K562 (cell line): ENCODE measurements around the gene ZNF865. TPM values are rescaled to one million over a fixed set of nuclear protein-coding genes. Genes with fewer than 3 reads are reported as not detected.
A peak's percentile ranks its signal among the peaks of the same experiment; 100 is the strongest.

Experiments used
- CCNT2 ChIP-seq: IDR thresholded peaks from 2 replicates; pipeline ENCODE4 v1.6.1; 2011; ENCODE audit warnings: borderline replicate concordance, low read depth, mild to moderate bottlenecking, moderate library complexity, mixed read lengths, low read length; ENCODE audit not compliant: insufficient read length; ENCODE audit errors: extremely low read depth
- ELF4 ChIP-seq: fragments of 450-650 bp; formaldehyde crosslinking; IDR thresholded peaks from 2 replicates; pipeline ENCODE4 v1.4.0; 2022; ENCODE audit warnings: missing genetic modification characterization
- FOSL1 ChIP-seq: fragments of 200-800 bp; sonication (Bioruptor generic); conservative IDR thresholded peaks from 2 replicates; pipeline ENCODE4 v1.6.1; 2016; ENCODE audit warnings: missing genetic modification characterization, missing compliant biosample characterization
- ILK ChIP-seq: fragments of 450-650 bp; IDR thresholded peaks from 2 replicates; pipeline ENCODE4 v1.6.1; 2016; ENCODE audit warnings: missing genetic modification characterization, low read depth, mild to moderate bottlenecking, missing compliant biosample characterization, moderate library complexity, borderline replicate concordance
- RBM14 ChIP-seq: fragments of 200-400 bp; formaldehyde crosslinking; IDR thresholded peaks from 2 replicates; pipeline ENCODE4 v1.6.1; 2018; ENCODE audit warnings: low read depth, mild to moderate bottlenecking, low read length, moderate library complexity, borderline replicate concordance; ENCODE audit not compliant: insufficient read depth
- SMC3 ChIP-seq: conservative IDR thresholded peaks from 2 replicates; pipeline ENCODE4 v1.6.1; 2011; ENCODE audit warnings: low read depth, low read length, improper control_type of control experiment; ENCODE audit not compliant: insufficient read depth
- ZNF431 ChIP-seq: sonication (generic); formaldehyde crosslinking; IDR thresholded peaks from 2 replicates; pipeline ENCODE4 v1.8.0; 2022; ENCODE audit warnings: mild to moderate bottlenecking, missing genetic modification reagents
- ZNF696 ChIP-seq: fragments of 250-450 bp; sonication (Bioruptor Pico); conservative IDR thresholded peaks from 2 replicates; pipeline ENCODE4 v1.4.0; 2020; ENCODE audit warnings: mild to moderate bottlenecking, moderate library complexity
- polyA plus RNA-seq, 8 experiments: library from polyadenylated mRNA; depleted of rRNA in 4 of 8; stranded (reverse) in 5 of 8; unstranded in 3 of 8; fragments of >200 nt; fragmentation: Nextera tagmentation in 2 of 8; fragmentation: Illumina TruSeq in 1 of 8; extraction: Ambion mirVana in 2 of 8; extraction: Trizol in 1 of 8; gene quantifications; 2 replicates each; pipeline versions ENCODE4 v1.2.1 to v1.2.3, GENCODE V29; 2011 to 2014; ENCODE audit warnings: inconsistent platforms in 1 of 8, missing spikeins in 1 of 8
- total RNA-seq, 7 experiments: library from RNA; depleted of rRNA in 6 of 7; stranded (reverse); fragments of >200 nt in 6 of 7; fragmentation: Illumina TruSeq in 2 of 7; extraction: Trizol in 2 of 7; gene quantifications; 2 replicates each; pipeline versions ENCODE4 v1.2.1 to v1.2.3, GENCODE V29; 2011 to 2021; ENCODE audit warnings: low replicate concordance in 1 of 7
- TF ChIP-seq, protein P1 (sequence below): fragments of 450-650 bp; IDR thresholded peaks from 2 replicates; pipeline ENCODE4 v1.6.1; 2016; ENCODE audit warnings: mild to moderate bottlenecking, moderate library complexity
- TF ChIP-seq, protein P2 (sequence below): sonication (generic); IDR thresholded peaks from 2 replicates; pipeline ENCODE4 v1.6.1; 2016
- TF ChIP-seq, protein P3 (sequence below): IDR thresholded peaks from 2 replicates; pipeline ENCODE4 v1.6.1; 2012; ENCODE audit warnings: low read depth, low read length, improper control_type of control experiment, borderline replicate concordance

ZNF865 gene
- total and polyA plus RNA-seq, 9 of the 15 experiments (the other 6 are each of a cell fraction or from before 2014, with no cell fraction given), result 0.40 to 18.8 (median 1.6) TPM; not detected in 2

DNA sequence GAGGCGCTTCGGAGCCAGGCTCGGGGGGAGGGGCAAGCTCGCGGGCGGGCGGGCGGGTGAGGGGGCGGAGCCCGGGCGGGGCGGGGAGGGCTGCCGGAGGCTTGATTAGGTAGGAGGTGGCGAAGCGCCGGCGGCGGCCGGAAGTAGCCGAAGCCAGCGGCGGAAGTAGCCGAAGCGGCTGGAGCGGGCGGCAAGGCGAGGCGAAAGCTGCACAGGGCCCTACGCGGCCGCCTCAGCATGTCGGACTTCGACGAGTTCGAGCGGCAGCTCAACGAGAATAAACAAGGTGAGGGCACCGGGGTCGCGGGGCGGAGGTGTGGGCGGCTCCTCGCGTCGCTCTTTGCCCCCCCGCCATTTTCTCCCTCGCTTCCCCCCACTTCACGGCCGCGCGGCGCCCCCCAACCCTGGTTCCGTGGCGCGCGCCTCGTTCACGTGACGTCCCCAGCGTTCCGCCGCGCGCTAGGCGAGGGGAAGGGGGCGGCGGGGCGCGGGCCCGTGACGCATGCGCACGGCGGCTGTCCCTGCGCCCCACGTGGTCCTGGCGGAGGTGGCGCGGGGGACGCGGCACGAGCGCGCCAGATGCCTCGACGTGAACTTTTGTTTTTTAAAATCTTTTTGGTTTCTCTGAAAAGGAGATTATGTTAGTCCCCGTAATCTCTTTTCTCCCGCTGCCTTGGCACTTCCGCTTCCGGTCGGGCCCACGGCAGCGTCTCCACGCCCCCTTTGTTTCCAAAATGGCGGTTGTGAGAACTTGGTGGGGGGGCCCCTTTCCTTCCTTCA is 49.6 kb downstream of the ZNF865 start, which contains the start of gene U2AF2 (continued):
- TF ChIP-seq, protein P1, sequence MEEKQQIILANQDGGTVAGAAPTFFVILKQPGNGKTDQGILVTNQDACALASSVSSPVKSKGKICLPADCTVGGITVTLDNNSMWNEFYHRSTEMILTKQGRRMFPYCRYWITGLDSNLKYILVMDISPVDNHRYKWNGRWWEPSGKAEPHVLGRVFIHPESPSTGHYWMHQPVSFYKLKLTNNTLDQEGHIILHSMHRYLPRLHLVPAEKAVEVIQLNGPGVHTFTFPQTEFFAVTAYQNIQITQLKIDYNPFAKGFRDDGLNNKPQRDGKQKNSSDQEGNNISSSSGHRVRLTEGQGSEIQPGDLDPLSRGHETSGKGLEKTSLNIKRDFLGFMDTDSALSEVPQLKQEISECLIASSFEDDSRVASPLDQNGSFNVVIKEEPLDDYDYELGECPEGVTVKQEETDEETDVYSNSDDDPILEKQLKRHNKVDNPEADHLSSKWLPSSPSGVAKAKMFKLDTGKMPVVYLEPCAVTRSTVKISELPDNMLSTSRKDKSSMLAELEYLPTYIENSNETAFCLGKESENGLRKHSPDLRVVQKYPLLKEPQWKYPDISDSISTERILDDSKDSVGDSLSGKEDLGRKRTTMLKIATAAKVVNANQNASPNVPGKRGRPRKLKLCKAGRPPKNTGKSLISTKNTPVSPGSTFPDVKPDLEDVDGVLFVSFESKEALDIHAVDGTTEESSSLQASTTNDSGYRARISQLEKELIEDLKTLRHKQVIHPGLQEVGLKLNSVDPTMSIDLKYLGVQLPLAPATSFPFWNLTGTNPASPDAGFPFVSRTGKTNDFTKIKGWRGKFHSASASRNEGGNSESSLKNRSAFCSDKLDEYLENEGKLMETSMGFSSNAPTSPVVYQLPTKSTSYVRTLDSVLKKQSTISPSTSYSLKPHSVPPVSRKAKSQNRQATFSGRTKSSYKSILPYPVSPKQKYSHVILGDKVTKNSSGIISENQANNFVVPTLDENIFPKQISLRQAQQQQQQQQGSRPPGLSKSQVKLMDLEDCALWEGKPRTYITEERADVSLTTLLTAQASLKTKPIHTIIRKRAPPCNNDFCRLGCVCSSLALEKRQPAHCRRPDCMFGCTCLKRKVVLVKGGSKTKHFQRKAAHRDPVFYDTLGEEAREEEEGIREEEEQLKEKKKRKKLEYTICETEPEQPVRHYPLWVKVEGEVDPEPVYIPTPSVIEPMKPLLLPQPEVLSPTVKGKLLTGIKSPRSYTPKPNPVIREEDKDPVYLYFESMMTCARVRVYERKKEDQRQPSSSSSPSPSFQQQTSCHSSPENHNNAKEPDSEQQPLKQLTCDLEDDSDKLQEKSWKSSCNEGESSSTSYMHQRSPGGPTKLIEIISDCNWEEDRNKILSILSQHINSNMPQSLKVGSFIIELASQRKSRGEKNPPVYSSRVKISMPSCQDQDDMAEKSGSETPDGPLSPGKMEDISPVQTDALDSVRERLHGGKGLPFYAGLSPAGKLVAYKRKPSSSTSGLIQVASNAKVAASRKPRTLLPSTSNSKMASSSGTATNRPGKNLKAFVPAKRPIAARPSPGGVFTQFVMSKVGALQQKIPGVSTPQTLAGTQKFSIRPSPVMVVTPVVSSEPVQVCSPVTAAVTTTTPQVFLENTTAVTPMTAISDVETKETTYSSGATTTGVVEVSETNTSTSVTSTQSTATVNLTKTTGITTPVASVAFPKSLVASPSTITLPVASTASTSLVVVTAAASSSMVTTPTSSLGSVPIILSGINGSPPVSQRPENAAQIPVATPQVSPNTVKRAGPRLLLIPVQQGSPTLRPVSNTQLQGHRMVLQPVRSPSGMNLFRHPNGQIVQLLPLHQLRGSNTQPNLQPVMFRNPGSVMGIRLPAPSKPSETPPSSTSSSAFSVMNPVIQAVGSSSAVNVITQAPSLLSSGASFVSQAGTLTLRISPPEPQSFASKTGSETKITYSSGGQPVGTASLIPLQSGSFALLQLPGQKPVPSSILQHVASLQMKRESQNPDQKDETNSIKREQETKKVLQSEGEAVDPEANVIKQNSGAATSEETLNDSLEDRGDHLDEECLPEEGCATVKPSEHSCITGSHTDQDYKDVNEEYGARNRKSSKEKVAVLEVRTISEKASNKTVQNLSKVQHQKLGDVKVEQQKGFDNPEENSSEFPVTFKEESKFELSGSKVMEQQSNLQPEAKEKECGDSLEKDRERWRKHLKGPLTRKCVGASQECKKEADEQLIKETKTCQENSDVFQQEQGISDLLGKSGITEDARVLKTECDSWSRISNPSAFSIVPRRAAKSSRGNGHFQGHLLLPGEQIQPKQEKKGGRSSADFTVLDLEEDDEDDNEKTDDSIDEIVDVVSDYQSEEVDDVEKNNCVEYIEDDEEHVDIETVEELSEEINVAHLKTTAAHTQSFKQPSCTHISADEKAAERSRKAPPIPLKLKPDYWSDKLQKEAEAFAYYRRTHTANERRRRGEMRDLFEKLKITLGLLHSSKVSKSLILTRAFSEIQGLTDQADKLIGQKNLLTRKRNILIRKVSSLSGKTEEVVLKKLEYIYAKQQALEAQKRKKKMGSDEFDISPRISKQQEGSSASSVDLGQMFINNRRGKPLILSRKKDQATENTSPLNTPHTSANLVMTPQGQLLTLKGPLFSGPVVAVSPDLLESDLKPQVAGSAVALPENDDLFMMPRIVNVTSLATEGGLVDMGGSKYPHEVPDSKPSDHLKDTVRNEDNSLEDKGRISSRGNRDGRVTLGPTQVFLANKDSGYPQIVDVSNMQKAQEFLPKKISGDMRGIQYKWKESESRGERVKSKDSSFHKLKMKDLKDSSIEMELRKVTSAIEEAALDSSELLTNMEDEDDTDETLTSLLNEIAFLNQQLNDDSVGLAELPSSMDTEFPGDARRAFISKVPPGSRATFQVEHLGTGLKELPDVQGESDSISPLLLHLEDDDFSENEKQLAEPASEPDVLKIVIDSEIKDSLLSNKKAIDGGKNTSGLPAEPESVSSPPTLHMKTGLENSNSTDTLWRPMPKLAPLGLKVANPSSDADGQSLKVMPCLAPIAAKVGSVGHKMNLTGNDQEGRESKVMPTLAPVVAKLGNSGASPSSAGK, result peak; percentile 81
- no peak for TF ChIP-seq ILK (tag)
- peak; percentile 48 for TF ChIP-seq CCNT2
- TF ChIP-seq ZNF696 (CRISPR knock-in tag), result no peak
- TF ChIP-seq ELF4 (CRISPR knock-in tag), result no peak
- TF ChIP-seq, protein P2, sequence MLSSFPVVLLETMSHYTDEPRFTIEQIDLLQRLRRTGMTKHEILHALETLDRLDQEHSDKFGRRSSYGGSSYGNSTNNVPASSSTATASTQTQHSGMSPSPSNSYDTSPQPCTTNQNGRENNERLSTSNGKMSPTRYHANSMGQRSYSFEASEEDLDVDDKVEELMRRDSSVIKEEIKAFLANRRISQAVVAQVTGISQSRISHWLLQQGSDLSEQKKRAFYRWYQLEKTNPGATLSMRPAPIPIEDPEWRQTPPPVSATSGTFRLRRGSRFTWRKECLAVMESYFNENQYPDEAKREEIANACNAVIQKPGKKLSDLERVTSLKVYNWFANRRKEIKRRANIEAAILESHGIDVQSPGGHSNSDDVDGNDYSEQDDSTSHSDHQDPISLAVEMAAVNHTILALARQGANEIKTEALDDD, result no peak
- peak; percentile 59; the same call in 1 of the 2 replicates for TF ChIP-seq ZNF431 (CRISPR knock-in tag)
- TF ChIP-seq RBM14, result 0 out of 2 replicates have a peak, but pooled peaks have one; percentile 92
- TF ChIP-seq, protein P3, sequence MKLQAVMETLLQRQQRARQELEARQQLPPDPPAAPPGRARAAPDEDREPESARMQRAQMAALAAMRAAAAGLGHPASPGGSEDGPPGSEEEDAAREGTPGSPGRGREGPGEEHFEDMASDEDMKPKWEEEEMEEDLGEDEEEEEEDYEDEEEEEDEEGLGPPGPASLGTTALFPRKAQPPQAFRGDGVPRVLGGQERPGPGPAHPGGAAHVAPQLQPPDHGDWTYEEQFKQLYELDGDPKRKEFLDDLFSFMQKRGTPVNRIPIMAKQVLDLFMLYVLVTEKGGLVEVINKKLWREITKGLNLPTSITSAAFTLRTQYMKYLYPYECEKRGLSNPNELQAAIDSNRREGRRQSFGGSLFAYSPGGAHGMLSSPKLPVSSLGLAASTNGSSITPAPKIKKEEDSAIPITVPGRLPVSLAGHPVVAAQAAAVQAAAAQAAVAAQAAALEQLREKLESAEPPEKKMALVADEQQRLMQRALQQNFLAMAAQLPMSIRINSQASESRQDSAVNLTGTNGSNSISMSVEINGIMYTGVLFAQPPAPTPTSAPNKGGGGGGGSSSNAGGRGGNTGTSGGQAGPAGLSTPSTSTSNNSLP, result no peak
- no peak for TF ChIP-seq FOSL1 (tag)
- no peak for TF ChIP-seq SMC3
